Kidney (tissue), 14 donors: ENCODE measurements around the gene CCDC85C. TPM values are rescaled to one million over a fixed set of nuclear protein-coding genes. Genes with fewer than 3 reads are reported as not detected.

Source experiments
- DNase-seq, 5 donors: peaks; one replicate each; pipeline ENCODE4 v3.0.0-alpha.2; 2013 to 2020
- FAIRE-seq: peaks from 2 replicates; lab custom pipeline; 2012; peaks lifted over from hg19 to GRCh38; lab: Jason Lieb, UNC
- H3K27ac ChIP-seq, 2 donors: one replicate each; pipeline ENCODE4 v1.7.0; 2013; ENCODE audit warnings: low read depth in 2 of 2, low read length in 2 of 2, inconsistent platforms in 1 of 2
- H3K27me3 ChIP-seq: one replicate; pipeline ENCODE4 v1.7.1; 2013; ENCODE audit warnings: low read length, inconsistent platforms; ENCODE audit not compliant: control insufficient read depth, insufficient read depth
- H3K36me3 ChIP-seq, 3 donors: one replicate each; pipeline versions ENCODE4 v1.7.0 to v1.7.1; 2013; ENCODE audit warnings: low read length in 3 of 3, control low read depth in 1 of 3, inconsistent platforms in 1 of 3; ENCODE audit not compliant: insufficient read depth in 3 of 3, control insufficient read depth in 2 of 3
- H3K4me1 ChIP-seq, 3 donors: one replicate each; pipeline versions ENCODE4 v1.7.0 to v1.7.1; 2013; ENCODE audit warnings: low read length in 3 of 3, inconsistent platforms in 1 of 3, low read depth in 1 of 3; ENCODE audit not compliant: control insufficient read depth in 2 of 3, insufficient read depth in 2 of 3
- H3K4me3 ChIP-seq, 3 donors: one replicate each; pipeline versions ENCODE4 v1.7.0 to v1.8.1; 2013; ENCODE audit warnings: low read length in 3 of 3, control low read depth in 1 of 3, inconsistent platforms in 1 of 3
- H3K9ac ChIP-seq, 3 donors: one replicate each; pipeline versions ENCODE4 v1.7.0 to v1.7.1; 2013; ENCODE audit warnings: low read length in 3 of 3, control low read depth in 1 of 3, inconsistent platforms in 1 of 3
- H3K9me3 ChIP-seq, 3 donors: one replicate each; pipeline versions ENCODE4 v1.7.0 to v1.7.1; 2013; ENCODE audit warnings: low read length in 3 of 3, control low read depth in 1 of 3, inconsistent platforms in 1 of 3; ENCODE audit not compliant: control insufficient read depth in 2 of 3, insufficient read depth in 1 of 3
- CTCF ChIP-seq: IDR thresholded peaks from 3 replicates; pipeline ENCODE4 v1.5.1; 2012; ENCODE audit warnings: mild to moderate bottlenecking, moderate library complexity, borderline replicate concordance; ENCODE audit not compliant: insufficient read depth; ENCODE audit errors: extremely low read depth
- intact Hi-C: fragments of 100-400 bp; cut with DNase I; formaldehyde crosslinking; loops from one replicate; pipeline ENCODE4 v1.11.1; 2022
- polyA plus RNA-seq: library from polyadenylated mRNA; stranded (reverse); fragments of 350-450 nt; fragmentation: Illumina TruSeq; extraction: RNeasy Lipid Tissue Mini Kit (QIAGEN cat#74804); gene quantifications from one replicate; pipeline ENCODE4 v1.2.3, GENCODE V29; 2014; ENCODE audit warnings: low read depth, low replicate concordance; ENCODE audit not compliant: insufficient read depth
- total RNA-seq: library from RNA; stranded (reverse); fragmentation: NEBNext Ultra II Directional; extraction: Animal tissue kit (Norgen Biotek cat#: 25700); gene quantifications from one replicate; pipeline ENCODE4 v1.2.1, GENCODE V29; 2021
- donor health status: control.
- donor health status: control.
- donor health status: control.
- donor health status: control.
- donor health status: control.
- donor health status: DM: yes; HTN: yes; CAD: no.
- donor health status: Normal renal cell carcinoma (clear cell type).

The CCDC85C gene
- total and polyA plus RNA-seq, 2 donors from 2014 or later, result 14.7 to 21.4 TPM

- no peak overlapping the region for H3K4me3 ChIP-seq
- no peaks in the 10 kb centered on the region for H3K27me3 ChIP-seq
- no peaks in the 10 kb centered on the region for H3K9me3 ChIP-seq
- no peak for FAIRE-seq
- intact Hi-C loops, result no loop called here
- no peak for TF ChIP-seq CTCF
- H3K4me1 ChIP-seq, result peaks cover 0 to 33% (median 25%) of the 10 kb centered on the region in 3 donors
- peak overlapping the region in 1 of 2 donors; percentile 58 for H3K27ac ChIP-seq
- DNase-seq, result no peak
- no peaks in the 10 kb centered on the region for H3K36me3 ChIP-seq
- H3K9ac ChIP-seq, result no peak overlapping the region
These were observed 51.9 kb downstream of the CCDC85C start for GRCh38 chr14:99552021-99552553.

- intact Hi-C loops, result no loop called here
- no peaks in the 10 kb centered on the region for H3K27me3 ChIP-seq
- no peak overlapping the region for H3K27ac ChIP-seq
- H3K9ac ChIP-seq, result no peak overlapping the region
- no peak overlapping the region for H3K4me3 ChIP-seq
- H3K4me1 ChIP-seq, result peaks cover 0 to 33% (median 25%) of the 10 kb centered on the region in 3 donors
- H3K36me3 ChIP-seq, result no peaks in the 10 kb centered on the region
- FAIRE-seq, result no peak
- no peak for TF ChIP-seq CTCF
- DNase-seq, result no peak
- H3K9me3 ChIP-seq, result no peaks in the 10 kb centered on the region
These were observed 52.7 kb downstream of the CCDC85C start for GRCh38 chr14:99551034-99551922.

- no peak overlapping the region for H3K9ac ChIP-seq
- no peak for TF ChIP-seq CTCF
- FAIRE-seq, result no peak
- H3K27me3 ChIP-seq, result no peaks in the 10 kb centered on the region
- H3K4me1 ChIP-seq, result peaks cover 0 to 33% (median 25%) of the 10 kb centered on the region in 3 donors
- no peaks in the 10 kb centered on the region for H3K36me3 ChIP-seq
- intact Hi-C loops, result no loop called here
- no peak for DNase-seq
- H3K4me3 ChIP-seq, result no peak overlapping the region
- no peak overlapping the region for H3K27ac ChIP-seq
- H3K9me3 ChIP-seq, result no peaks in the 10 kb centered on the region
These were observed 53.5 kb downstream of the CCDC85C start for GRCh38 chr14:99550387-99550992.
